Measurements from ENCODE around the gene ACOX1.
A peak's percentile ranks its signal among the peaks of the same experiment; 100 is the strongest.

- TF ChIP-seq ZNF521 (tag by site-specific recombination; IDR thresholded peaks at IDR 0.05): no peak
- peak; percentile 59 for TF ChIP-seq ZFHX2 (tag by site-specific recombination; conservative IDR thresholded peaks at IDR 0.05)
- no peak for TF ChIP-seq ZNF274 (IDR thresholded peaks at IDR 0.05; ENCODE audit: low read length)
- no peak for TF ChIP-seq ZNF274 (tag by site-specific recombination; IDR thresholded peaks at IDR 0.05; ENCODE audit: borderline replicate concordance)
- no peak for TF ChIP-seq ZNF830 (tag by site-specific recombination; IDR thresholded peaks at IDR 0.05; ENCODE audit: low read depth)
- TF ChIP-seq HIC1 (tag by site-specific recombination; IDR thresholded peaks at IDR 0.05): no peak
- TF ChIP-seq CTCF (tag by site-specific recombination; IDR thresholded peaks at IDR 0.05): no peak
Measured at GRCh38 chr17:76027159-76027839, 48.3 kb upstream of the ACOX1 start, which contains the start of gene EVPL.

All from HEK293 (cell line).